Measurements from ENCODE around the gene TMEM176B. TPM values are rescaled to one million over a fixed set of nuclear protein-coding genes. Genes with fewer than 3 reads are reported as not detected.
A peak's percentile ranks its signal among the peaks of the same experiment; 100 is the strongest.

The TMEM176B gene
- total and polyA plus RNA-seq, 2 donors from 2014 or later = 345 to 542 TPM

- no peak for TF ChIP-seq CTCF (IDR thresholded peaks at IDR 0.05; ENCODE audit: borderline replicate concordance, extremely low read depth, insufficient read depth)
- Histone ChIP-seq H3K9ac (ENCODE audit: low read length in 3 of 3) (no peak overlapping the region), H3K4me1 (ENCODE audit: control insufficient read depth in 2 of 3, insufficient read depth in 2 of 3, low read depth in 1 of 3, low read length in 3 of 3) (no peaks in the 10 kb centered on the region), H3K27me3 (ENCODE audit: control insufficient read depth, insufficient read depth, low read length) (no peaks in the 10 kb centered on the region), H3K4me3 (ENCODE audit: low read length in 3 of 3) (no peak overlapping the region), H3K36me3 (ENCODE audit: control insufficient read depth in 2 of 3, insufficient read depth in 3 of 3, low read length in 3 of 3) (no peaks in the 10 kb centered on the region), H3K9me3 (ENCODE audit: control insufficient read depth in 2 of 3, insufficient read depth in 1 of 3, low read length in 3 of 3) (no peaks in the 10 kb centered on the region), H3K27ac (ENCODE audit: low read depth in 2 of 2, low read length in 2 of 2) (no peak overlapping the region)
- no peak for DNase-seq
- intact Hi-C loops (cut with DNase I) = no loop called here
- FAIRE-seq = no peak
Observed at GRCh38 chr7:150759479-150759878, 40.7 kb downstream of the TMEM176B start.

- FAIRE-seq (peak; percentile 80), DNase-seq (peak in 1 of 5 donors; percentile 43)
- peak; percentile 19 for TF ChIP-seq CTCF (IDR thresholded peaks at IDR 0.05; ENCODE audit: borderline replicate concordance, extremely low read depth, insufficient read depth)
- Histone ChIP-seq H3K9ac (ENCODE audit: low read length in 3 of 3) (no peak overlapping the region), H3K27me3 (ENCODE audit: control insufficient read depth, insufficient read depth, low read length) (no peaks in the 10 kb centered on the region), H3K27ac (ENCODE audit: low read depth in 2 of 2, low read length in 2 of 2) (no peak overlapping the region), H3K4me3 (ENCODE audit: low read length in 3 of 3) (no peak overlapping the region), H3K9me3 (ENCODE audit: control insufficient read depth in 2 of 3, insufficient read depth in 1 of 3, low read length in 3 of 3) (no peaks in the 10 kb centered on the region), H3K4me1 (ENCODE audit: control insufficient read depth in 2 of 3, insufficient read depth in 2 of 3, low read depth in 1 of 3, low read length in 3 of 3) (no peaks in the 10 kb centered on the region), H3K36me3 (ENCODE audit: control insufficient read depth in 2 of 3, insufficient read depth in 3 of 3, low read length in 3 of 3) (no peaks in the 10 kb centered on the region)
- intact Hi-C loops (cut with DNase I) = no loop called here
Observed at GRCh38 chr7:150756858-150757257, 43.3 kb downstream of the TMEM176B start.

GRCh38 chr7:150756166-150756565 is 44.0 kb downstream of the TMEM176B start:
- TF ChIP-seq CTCF (IDR thresholded peaks at IDR 0.05; ENCODE audit: borderline replicate concordance, extremely low read depth, insufficient read depth) = no peak
- no peaks in the 10 kb centered on the region for H3K9me3 ChIP-seq (ENCODE audit: control insufficient read depth in 2 of 3, insufficient read depth in 1 of 3, low read length in 3 of 3)
- no peak overlapping the region for H3K4me3 ChIP-seq (ENCODE audit: low read length in 3 of 3)
- FAIRE-seq = no peak
- intact Hi-C loops (cut with DNase I) = no loop called here
- no peaks in the 10 kb centered on the region for H3K36me3 ChIP-seq (ENCODE audit: control insufficient read depth in 2 of 3, insufficient read depth in 3 of 3, low read length in 3 of 3)
- DNase-seq = no peak
- no peak overlapping the region for H3K9ac ChIP-seq (ENCODE audit: low read length in 3 of 3)
- peak overlapping the region in 1 of 2 donors; percentile 10 for H3K27ac ChIP-seq (ENCODE audit: low read depth in 2 of 2, low read length in 2 of 2)
- H3K4me1 ChIP-seq (ENCODE audit: control insufficient read depth in 2 of 3, insufficient read depth in 2 of 3, low read depth in 1 of 3, low read length in 3 of 3) = no peaks in the 10 kb centered on the region
- no peaks in the 10 kb centered on the region for H3K27me3 ChIP-seq (ENCODE audit: control insufficient read depth, insufficient read depth, low read length)

- Histone ChIP-seq H3K27ac (ENCODE audit: low read depth in 2 of 2, low read length in 2 of 2) (peak overlapping the region in 1 of 2 donors; percentile 10), H3K9ac (ENCODE audit: low read length in 3 of 3) (no peak overlapping the region), H3K36me3 (ENCODE audit: control insufficient read depth in 2 of 3, insufficient read depth in 3 of 3, low read length in 3 of 3) (no peaks in the 10 kb centered on the region), H3K27me3 (ENCODE audit: control insufficient read depth, insufficient read depth, low read length) (no peaks in the 10 kb centered on the region), H3K4me1 (ENCODE audit: control insufficient read depth in 2 of 3, insufficient read depth in 2 of 3, low read depth in 1 of 3, low read length in 3 of 3) (no peaks in the 10 kb centered on the region), H3K9me3 (ENCODE audit: control insufficient read depth in 2 of 3, insufficient read depth in 1 of 3, low read length in 3 of 3) (no peaks in the 10 kb centered on the region), H3K4me3 (ENCODE audit: low read length in 3 of 3) (no peak overlapping the region)
- no peak for TF ChIP-seq CTCF (IDR thresholded peaks at IDR 0.05; ENCODE audit: borderline replicate concordance, extremely low read depth, insufficient read depth)
- FAIRE-seq = no peak
- intact Hi-C loops (cut with DNase I) = no loop called here
- no peak for DNase-seq
Observed at GRCh38 chr7:150755473-150756099, 44.6 kb downstream of the TMEM176B start.
